HepG2 (cell line): ENCODE measurements around the gene ZCCHC4. TPM values are rescaled to one million over a fixed set of nuclear protein-coding genes. Genes with fewer than 3 reads are reported as not detected.

Experiments
- EP300 ChIP-seq, 3 experiments: sonication (generic) in 1 of 3; formaldehyde crosslinking in 1 of 3; IDR thresholded peaks; 2 replicates each; pipeline versions ENCODE4 v1.5.1 to v1.6.1; 2011 to 2020; ENCODE audit warnings: low read depth in 2 of 3, low read length in 2 of 3, borderline replicate concordance in 1 of 3, improper control_type of control experiment in 1 of 3, mild to moderate bottlenecking in 1 of 3, missing genetic modification reagents in 1 of 3, moderate library complexity in 1 of 3
- HNRNPK ChIP-seq: fragments of 200-400 bp; formaldehyde crosslinking; IDR thresholded peaks from 2 replicates; pipeline ENCODE4 v1.6.1; 2018; ENCODE audit warnings: low read length, low read depth, moderate library complexity, mild to moderate bottlenecking; ENCODE audit not compliant: poor library complexity, severe bottlenecking
- JUNB ChIP-seq: sonication (generic); formaldehyde crosslinking; IDR thresholded peaks from 2 replicates; pipeline ENCODE4 v1.8.0; 2022; ENCODE audit warnings: missing genetic modification reagents, mild to moderate bottlenecking, borderline replicate concordance
- NAIF1 ChIP-seq: sonication (generic); formaldehyde crosslinking; IDR thresholded peaks from 2 replicates; pipeline ENCODE4 v1.5.0; 2020; ENCODE audit warnings: mild to moderate bottlenecking, missing genetic modification reagents, borderline replicate concordance
- THAP11 ChIP-seq: IDR thresholded peaks from 2 replicates; pipeline ENCODE4 v1.6.1; 2016; ENCODE audit warnings: missing biosample characterization, missing genetic modification reagents
- ZBTB26 ChIP-seq: IDR thresholded peaks from 2 replicates; pipeline ENCODE4 v1.6.1; 2016; ENCODE audit warnings: missing compliant biosample characterization, missing genetic modification reagents, borderline replicate concordance
- ZNF256 ChIP-seq: sonication (generic); formaldehyde crosslinking; conservative IDR thresholded peaks from 2 replicates; pipeline ENCODE4 v1.4.0; 2020; ENCODE audit warnings: missing genetic modification reagents
- ZNF274 ChIP-seq: sonication (generic); formaldehyde crosslinking; IDR thresholded peaks from 2 replicates; pipeline ENCODE4 v1.5.1; 2020; ENCODE audit warnings: mild to moderate bottlenecking, missing genetic modification reagents
- ZNF44 ChIP-seq: sonication (generic); formaldehyde crosslinking; IDR thresholded peaks from 2 replicates; pipeline ENCODE4 v1.5.1; 2020; ENCODE audit warnings: mild to moderate bottlenecking, missing genetic modification reagents
- ZNF446 ChIP-seq: sonication (generic); formaldehyde crosslinking; IDR thresholded peaks from 2 replicates; pipeline ENCODE4 v1.5.0; 2020; ENCODE audit warnings: mild to moderate bottlenecking, missing genetic modification reagents
- ZNF597 ChIP-seq: sonication (generic); formaldehyde crosslinking; IDR thresholded peaks from 2 replicates; pipeline ENCODE4 v1.5.0; 2020; ENCODE audit warnings: missing genetic modification reagents
- ZSCAN21 ChIP-seq: sonication (generic); formaldehyde crosslinking; IDR thresholded peaks from 2 replicates; pipeline ENCODE4 v1.8.0; 2022; ENCODE audit warnings: mild to moderate bottlenecking, missing genetic modification reagents, moderate library complexity, borderline replicate concordance
- polyA plus RNA-seq, 8 experiments: library from polyadenylated mRNA; depleted of rRNA in 3 of 8; stranded (reverse) in 7 of 8; unstranded in 1 of 8; fragments of >200 nt; fragmentation: Illumina TruSeq in 4 of 8; extraction: Trizol in 4 of 8; gene quantifications; 2 replicates each; pipeline versions ENCODE4 v1.2.1 to v1.2.3, GENCODE V29; 2011 to 2016; ENCODE audit warnings: low read depth in 4 of 8, missing spikeins in 1 of 8, mixed read lengths in 1 of 8; ENCODE audit not compliant: insufficient read depth in 1 of 8
- total RNA-seq, 5 experiments: library from RNA; depleted of rRNA; stranded (reverse); fragments of >200 nt; fragmentation: Illumina TruSeq; extraction: Trizol; gene quantifications; 2 replicates each; pipeline ENCODE4 v1.2.3, GENCODE V29; 2016; ENCODE audit warnings: low read depth in 1 of 5
- TF ChIP-seq, protein P1 (sequence below): sonication (generic); formaldehyde crosslinking; IDR thresholded peaks from 2 replicates; pipeline ENCODE4 v1.4.0; 2020; ENCODE audit warnings: mild to moderate bottlenecking, missing genetic modification reagents
- TF ChIP-seq, protein P2 (sequence below): sonication (generic); formaldehyde crosslinking; IDR thresholded peaks from 2 replicates; pipeline ENCODE4 v1.5.0; 2020; ENCODE audit warnings: missing genetic modification reagents

ZCCHC4 gene
- total and polyA plus RNA-seq, 2 of the 13 experiments (the other 11 are each of a cell fraction or from before 2014, with no cell fraction given): 13.2 to 15.0 TPM

GRCh38 chr4:25376754-25377571 lies 64.4 kb downstream of the ZCCHC4 start, which contains the start of gene ANAPC4 (continued):
- TF ChIP-seq, protein P1, sequence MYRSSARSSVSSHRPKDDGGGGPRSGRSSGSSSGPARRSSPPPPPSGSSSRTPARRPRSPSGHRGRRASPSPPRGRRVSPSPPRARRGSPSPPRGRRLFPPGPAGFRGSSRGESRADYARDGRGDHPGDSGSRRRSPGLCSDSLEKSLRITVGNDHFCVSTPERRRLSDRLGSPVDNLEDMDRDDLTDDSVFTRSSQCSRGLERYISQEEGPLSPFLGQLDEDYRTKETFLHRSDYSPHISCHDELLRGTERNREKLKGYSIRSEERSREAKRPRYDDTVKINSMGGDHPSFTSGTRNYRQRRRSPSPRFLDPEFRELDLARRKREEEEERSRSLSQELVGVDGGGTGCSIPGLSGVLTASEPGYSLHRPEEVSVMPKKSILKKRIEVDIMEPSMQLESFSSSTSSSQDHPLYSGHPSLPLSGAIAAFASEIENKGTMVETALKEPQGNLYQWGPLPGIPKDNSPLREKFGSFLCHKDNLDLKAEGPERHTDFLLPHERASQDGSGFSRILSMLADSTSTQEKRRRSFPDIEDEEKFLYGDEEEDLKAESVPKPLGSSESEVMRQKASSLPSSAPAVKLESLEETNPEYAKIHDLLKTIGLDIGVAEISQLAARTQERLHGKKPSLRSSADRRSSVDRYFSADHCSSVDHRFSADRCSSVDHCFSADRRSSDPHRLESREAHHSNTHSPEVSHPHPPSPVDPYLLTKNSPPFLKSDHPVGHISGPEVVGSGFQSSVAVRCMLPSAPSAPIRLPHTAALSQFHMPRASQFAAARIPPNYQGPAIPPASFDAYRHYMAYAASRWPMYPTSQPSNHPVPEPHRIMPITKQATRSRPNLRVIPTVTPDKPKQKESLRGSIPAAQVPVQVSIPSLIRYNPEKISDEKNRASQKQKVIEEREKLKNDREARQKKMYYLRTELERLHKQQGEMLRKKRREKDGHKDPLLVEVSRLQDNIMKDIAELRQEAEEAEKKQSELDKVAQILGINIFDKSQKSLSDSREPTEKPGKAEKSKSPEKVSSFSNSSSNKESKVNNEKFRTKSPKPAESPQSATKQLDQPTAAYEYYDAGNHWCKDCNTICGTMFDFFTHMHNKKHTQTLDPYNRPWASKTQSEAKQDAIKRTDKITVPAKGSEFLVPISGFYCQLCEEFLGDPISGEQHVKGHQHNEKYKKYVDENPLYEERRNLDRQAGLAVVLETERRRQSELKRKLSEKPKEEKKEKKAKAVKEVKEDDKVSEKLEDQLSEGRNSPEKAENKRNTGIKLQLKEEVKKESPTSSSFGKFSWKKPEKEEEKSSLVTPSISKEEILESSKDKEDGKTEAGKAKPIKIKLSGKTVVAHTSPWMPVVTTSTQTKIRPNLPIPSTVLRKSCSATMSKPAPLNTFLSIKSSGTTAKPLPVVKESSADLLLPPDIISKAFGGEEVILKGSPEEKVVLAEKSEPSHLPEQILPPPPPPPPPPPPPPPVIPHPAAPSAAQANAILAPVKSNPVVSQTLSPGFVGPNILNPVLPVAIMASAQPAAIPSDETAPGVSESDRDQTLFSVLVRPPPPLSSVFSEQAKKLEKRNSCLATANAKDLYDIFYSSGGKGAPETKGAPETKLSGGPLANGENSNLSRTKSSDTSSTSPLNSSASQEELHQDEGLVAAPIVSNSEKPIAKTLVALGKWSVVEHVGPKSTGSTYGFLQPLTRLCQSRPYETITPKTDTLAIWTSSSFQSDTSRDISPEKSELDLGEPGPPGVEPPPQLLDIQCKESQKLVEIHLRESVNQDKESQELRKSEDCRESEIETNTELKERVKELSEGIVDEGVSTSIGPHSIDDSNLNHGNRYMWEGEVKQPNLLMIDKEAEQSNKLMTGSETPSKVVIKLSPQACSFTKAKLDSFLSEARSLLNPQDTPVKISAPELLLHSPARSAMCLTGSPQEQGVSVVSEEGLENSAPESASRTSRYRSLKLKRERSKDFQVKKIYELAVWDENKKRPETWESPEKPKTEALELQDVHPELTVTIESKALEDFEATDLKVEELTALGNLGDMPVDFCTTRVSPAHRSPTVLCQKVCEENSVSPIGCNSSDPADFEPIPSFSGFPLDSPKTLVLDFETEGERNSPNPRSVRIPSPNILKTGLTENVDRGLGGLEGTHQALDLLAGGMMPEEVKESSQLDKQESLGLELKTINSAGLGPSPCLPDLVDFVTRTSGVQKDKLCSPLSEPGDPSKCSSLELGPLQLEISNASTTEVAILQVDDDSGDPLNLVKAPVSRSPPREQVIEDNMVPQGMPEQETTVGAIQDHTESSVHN (CRISPR knock-in tag): no peak
- TF ChIP-seq ZSCAN21 (CRISPR knock-in tag): peak; percentile 51
- TF ChIP-seq ZNF256 (CRISPR knock-in tag): 0 out of 2 replicates have a peak, but pooled peaks have one; percentile 42
- TF ChIP-seq EP300 (IDR thresholded peaks at IDR 0.05; ENCODE audit: low read depth in 2 of 2, low read length in 2 of 2): no peak
- TF ChIP-seq EP300 (CRISPR knock-in tag; IDR thresholded peaks at IDR 0.05; ENCODE audit: borderline replicate concordance): no peak
- TF ChIP-seq ZNF44 (CRISPR knock-in tag): no peak
- TF ChIP-seq, protein P2, sequence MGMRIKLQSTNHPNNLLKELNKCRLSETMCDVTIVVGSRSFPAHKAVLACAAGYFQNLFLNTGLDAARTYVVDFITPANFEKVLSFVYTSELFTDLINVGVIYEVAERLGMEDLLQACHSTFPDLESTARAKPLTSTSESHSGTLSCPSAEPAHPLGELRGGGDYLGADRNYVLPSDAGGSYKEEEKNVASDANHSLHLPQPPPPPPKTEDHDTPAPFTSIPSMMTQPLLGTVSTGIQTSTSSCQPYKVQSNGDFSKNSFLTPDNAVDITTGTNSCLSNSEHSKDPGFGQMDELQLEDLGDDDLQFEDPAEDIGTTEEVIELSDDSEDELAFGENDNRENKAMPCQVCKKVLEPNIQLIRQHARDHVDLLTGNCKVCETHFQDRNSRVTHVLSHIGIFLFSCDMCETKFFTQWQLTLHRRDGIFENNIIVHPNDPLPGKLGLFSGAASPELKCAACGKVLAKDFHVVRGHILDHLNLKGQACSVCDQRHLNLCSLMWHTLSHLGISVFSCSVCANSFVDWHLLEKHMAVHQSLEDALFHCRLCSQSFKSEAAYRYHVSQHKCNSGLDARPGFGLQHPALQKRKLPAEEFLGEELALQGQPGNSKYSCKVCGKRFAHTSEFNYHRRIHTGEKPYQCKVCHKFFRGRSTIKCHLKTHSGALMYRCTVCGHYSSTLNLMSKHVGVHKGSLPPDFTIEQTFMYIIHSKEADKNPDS: 0 out of 2 replicates have a peak, but pooled peaks have one; percentile 46
- peak; percentile 31; the same call in 1 of the 2 replicates for TF ChIP-seq NAIF1 (CRISPR knock-in tag)
- no peak for TF ChIP-seq ZBTB26 (CRISPR knock-in tag)
- TF ChIP-seq ZNF446 (CRISPR knock-in tag): no peak
- peak; percentile 90 for TF ChIP-seq HNRNPK
- TF ChIP-seq ZNF274 (CRISPR knock-in tag): 0 out of 2 replicates have a peak, but pooled peaks have one; percentile 22
- TF ChIP-seq JUNB (CRISPR knock-in tag): no peak
- TF ChIP-seq THAP11 (CRISPR knock-in tag): peak; percentile 86
- no peak for TF ChIP-seq ZNF597
